Suprapubic skin (tissue), 4 donors: ENCODE measurements around the gene HNF1B. TPM values are rescaled to one million over a fixed set of nuclear protein-coding genes. Genes with fewer than 3 reads are reported as not detected.

Source experiments
- DNase-seq, 2 donors: peaks; one replicate each; pipeline ENCODE4 v3.0.0-alpha.2; 2019; ENCODE audit warnings: low spot score in 2 of 2
- H3K27ac ChIP-seq: fragments of 200-600 bp; sonication (generic); one replicate; pipeline ENCODE4 v1.5.1; 2019
- H3K27me3 ChIP-seq: fragments of 200-600 bp; sonication (generic); one replicate; pipeline ENCODE4 v1.5.1; 2019
- H3K36me3 ChIP-seq: fragments of 200-600 bp; sonication (generic); one replicate; pipeline ENCODE4 v1.5.1; 2019
- H3K4me1 ChIP-seq: fragments of 200-600 bp; sonication (generic); one replicate; pipeline ENCODE4 v1.5.1; 2019
- H3K4me3 ChIP-seq: fragments of 200-600 bp; sonication (generic); one replicate; pipeline ENCODE4 v1.5.1; 2019; ENCODE audit warnings: mild to moderate bottlenecking
- H3K9me3 ChIP-seq: fragments of 200-600 bp; sonication (generic); one replicate; pipeline ENCODE4 v1.5.1; 2019
- CTCF ChIP-seq, 2 donors: fragments of 200-600 bp in 1 of 2; fragments of 450-650 bp in 1 of 2; sonication (generic) in 1 of 2; IDR thresholded peaks; one replicate each; pipeline ENCODE4 v1.5.1; 2016 to 2019; ENCODE audit warnings: antibody characterized with exemption in 2 of 2, mild to moderate bottlenecking in 1 of 2, moderate library complexity in 1 of 2
- EP300 ChIP-seq: sonication (generic); formaldehyde crosslinking; IDR thresholded peaks from one replicate; pipeline ENCODE4 v1.6.1; 2017; ENCODE audit warnings: antibody characterized with exemption
- POLR2A ChIP-seq, 2 donors: fragments of 450-650 bp; IDR thresholded peaks; one replicate each; pipeline ENCODE4 v1.6.1; 2017; ENCODE audit warnings: antibody characterized with exemption in 2 of 2, mild to moderate bottlenecking in 2 of 2, moderate library complexity in 2 of 2
- POLR2AphosphoS5 ChIP-seq, 3 donors: sonication (generic); formaldehyde crosslinking; IDR thresholded peaks; one replicate each; pipeline ENCODE4 v1.6.1; 2017; ENCODE audit warnings: antibody characterized with exemption in 3 of 3
- WGBS: methylation state at CpG from one replicate; pipeline ENCODE4 v1.1.5; 2018; 5-methylcytosine and 5-hydroxymethylcytosine counted together
- total RNA-seq, 4 donors: library from RNA; depleted of rRNA; stranded (reverse); fragments of >200 nt; gene quantifications; one replicate each; pipeline ENCODE4 v1.1.0, GENCODE V29; 2016

Gene HNF1B
- total RNA-seq, 4 donors from 2014 or later: not detected

- no peak overlapping the region for H3K27ac ChIP-seq
- H3K9me3 ChIP-seq: no peaks in the 10 kb centered on the region
- H3K4me3 ChIP-seq: no peak overlapping the region
- H3K36me3 ChIP-seq: no peaks in the 10 kb centered on the region
- no peaks in the 10 kb centered on the region for H3K4me1 ChIP-seq
- H3K27me3 ChIP-seq: peaks cover 45% of the 10 kb centered on the region
- WGBS: 65% methylated on average over 2 of the region's 2 CpGs
- DNase-seq: no peak
- no peak for TF ChIP-seq EP300
- TF ChIP-seq POLR2A (IDR thresholded peaks at IDR 0.05): no peak
- no peak for TF ChIP-seq CTCF (IDR thresholded peaks at IDR 0.05)
- no peak for TF ChIP-seq POLR2AphosphoS5 (IDR thresholded peaks at IDR 0.05)
Observed at GRCh38 chr17:37706446-37706845, 38.4 kb downstream of the HNF1B start.

- Histone ChIP-seq H3K4me3 (no peak overlapping the region), H3K4me1 (no peaks in the 10 kb centered on the region), H3K9me3 (no peaks in the 10 kb centered on the region), H3K36me3 (no peaks in the 10 kb centered on the region), H3K27ac (no peak overlapping the region), H3K27me3 (peaks cover 29% of the 10 kb centered on the region)
- DNase-seq: no peak
- TF ChIP-seq EP300 (no peak), CTCF (IDR thresholded peaks at IDR 0.05) (no peak), POLR2AphosphoS5 (IDR thresholded peaks at IDR 0.05) (no peak), POLR2A (IDR thresholded peaks at IDR 0.05) (no peak)
Observed at GRCh38 chr17:37702598-37702997, 42.3 kb downstream of the HNF1B start.

- Histone ChIP-seq H3K4me3 (no peak overlapping the region), H3K9me3 (no peaks in the 10 kb centered on the region), H3K27me3 (peaks cover 33% of the 10 kb centered on the region), H3K4me1 (no peaks in the 10 kb centered on the region), H3K27ac (no peak overlapping the region), H3K36me3 (no peaks in the 10 kb centered on the region)
- TF ChIP-seq POLR2A (IDR thresholded peaks at IDR 0.05) (no peak), CTCF (IDR thresholded peaks at IDR 0.05) (peak in 1 of 2 donors; percentile 43)
- 54% methylated on average over 4 of the region's 5 CpGs for WGBS
- DNase-seq: no peak
Observed at GRCh38 chr17:37701496-37701898, 43.4 kb downstream of the HNF1B start.

GRCh38 chr17:37700881-37701280 lies 44.0 kb downstream of the HNF1B start:
- Histone ChIP-seq H3K4me3 (no peak overlapping the region), H3K36me3 (no peaks in the 10 kb centered on the region), H3K27me3 (peaks cover 39% of the 10 kb centered on the region), H3K9me3 (no peaks in the 10 kb centered on the region), H3K4me1 (no peaks in the 10 kb centered on the region), H3K27ac (no peak overlapping the region)
- no peak for DNase-seq
- TF ChIP-seq EP300: no peak
- no peak for TF ChIP-seq POLR2A (IDR thresholded peaks at IDR 0.05)
- TF ChIP-seq CTCF (IDR thresholded peaks at IDR 0.05): no peak
- no peak for TF ChIP-seq POLR2AphosphoS5 (IDR thresholded peaks at IDR 0.05)
- 81% methylated on average over 6 of the region's 6 CpGs for WGBS

- TF ChIP-seq POLR2A (IDR thresholded peaks at IDR 0.05) (no peak), POLR2AphosphoS5 (IDR thresholded peaks at IDR 0.05) (no peak), CTCF (IDR thresholded peaks at IDR 0.05) (no peak), EP300 (no peak)
- Histone ChIP-seq H3K36me3 (no peaks in the 10 kb centered on the region), H3K9me3 (no peaks in the 10 kb centered on the region), H3K4me1 (no peaks in the 10 kb centered on the region), H3K4me3 (no peak overlapping the region), H3K27me3 (peaks cover 39% of the 10 kb centered on the region), H3K27ac (no peak overlapping the region)
- WGBS: 71% methylated on average over 3 of the region's 10 CpGs
- DNase-seq: no peak
Observed at GRCh38 chr17:37699285-37699973, 45.4 kb downstream of the HNF1B start.
